Lower leg skin (tissue), 3 donors: ENCODE measurements around the gene ZNF692.

Experiments used
- POLR2A ChIP-seq, 2 donors: fragments of 450-650 bp; IDR thresholded peaks; one replicate each; pipeline ENCODE4 v1.6.1; 2016 to 2017; ENCODE audit warnings: antibody characterized with exemption in 2 of 2, mild to moderate bottlenecking in 1 of 2, moderate library complexity in 1 of 2
- TF ChIP-seq, protein P1 (sequence below), 3 donors: fragments of 450-650 bp; IDR thresholded peaks; one replicate each; pipeline ENCODE4 v1.5.1; 2016; ENCODE audit warnings: antibody characterized with exemption in 3 of 3, mild to moderate bottlenecking in 3 of 3, moderate library complexity in 2 of 3

DNA sequence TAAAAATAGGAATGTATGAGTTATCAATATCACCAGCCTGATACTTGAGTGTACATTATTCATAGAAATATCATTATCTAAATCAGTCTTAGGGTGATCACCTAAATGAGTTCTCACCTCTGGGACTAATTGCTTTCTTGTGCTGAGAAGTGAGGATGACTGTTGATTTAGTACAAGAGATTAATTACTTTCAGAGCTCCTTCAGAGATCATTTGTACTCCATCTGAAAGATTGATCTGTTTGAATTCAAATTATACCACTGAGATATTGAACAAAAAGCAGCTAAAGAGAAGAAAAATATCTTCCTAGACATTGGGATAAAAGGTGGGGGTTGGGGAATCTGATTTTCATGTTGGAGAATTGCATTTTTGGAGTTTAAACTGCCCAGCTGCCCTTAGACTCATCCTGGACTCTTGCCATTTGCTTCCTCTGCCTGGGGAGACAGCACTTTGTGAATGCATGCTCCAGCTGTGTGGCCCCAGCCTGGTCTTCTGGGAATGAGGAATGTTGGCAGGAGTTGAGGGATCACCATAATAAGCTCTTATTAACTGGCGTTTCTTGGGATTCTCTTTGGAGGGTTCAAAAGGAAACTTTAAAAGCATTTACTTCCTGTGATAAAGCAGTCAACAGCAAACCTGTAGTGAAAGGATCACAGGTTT, 27.5 kb upstream of the ZNF692 start:
- TF ChIP-seq, protein P1, sequence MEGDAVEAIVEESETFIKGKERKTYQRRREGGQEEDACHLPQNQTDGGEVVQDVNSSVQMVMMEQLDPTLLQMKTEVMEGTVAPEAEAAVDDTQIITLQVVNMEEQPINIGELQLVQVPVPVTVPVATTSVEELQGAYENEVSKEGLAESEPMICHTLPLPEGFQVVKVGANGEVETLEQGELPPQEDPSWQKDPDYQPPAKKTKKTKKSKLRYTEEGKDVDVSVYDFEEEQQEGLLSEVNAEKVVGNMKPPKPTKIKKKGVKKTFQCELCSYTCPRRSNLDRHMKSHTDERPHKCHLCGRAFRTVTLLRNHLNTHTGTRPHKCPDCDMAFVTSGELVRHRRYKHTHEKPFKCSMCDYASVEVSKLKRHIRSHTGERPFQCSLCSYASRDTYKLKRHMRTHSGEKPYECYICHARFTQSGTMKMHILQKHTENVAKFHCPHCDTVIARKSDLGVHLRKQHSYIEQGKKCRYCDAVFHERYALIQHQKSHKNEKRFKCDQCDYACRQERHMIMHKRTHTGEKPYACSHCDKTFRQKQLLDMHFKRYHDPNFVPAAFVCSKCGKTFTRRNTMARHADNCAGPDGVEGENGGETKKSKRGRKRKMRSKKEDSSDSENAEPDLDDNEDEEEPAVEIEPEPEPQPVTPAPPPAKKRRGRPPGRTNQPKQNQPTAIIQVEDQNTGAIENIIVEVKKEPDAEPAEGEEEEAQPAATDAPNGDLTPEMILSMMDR (IDR thresholded peaks at IDR 0.05) = no peak
- no peak for TF ChIP-seq POLR2A (IDR thresholded peaks at IDR 0.05)
